ENCODE data around the gene FLRT1.
"Not testable (repeated sequence)": the region's sequence is repeated elsewhere in the genome, so short reads cannot be mapped to it uniquely, and the experiment has no call there.

The FLRT1 gene

GRCh38 chr11:64026575-64027205 lies 9.0 kb upstream of the FLRT1 start:
- no peak for DNase-seq

GRCh38 chr11:64027651-64028397 lies 7.9 kb upstream of the FLRT1 start:
- DNase-seq = no peak

DNA sequence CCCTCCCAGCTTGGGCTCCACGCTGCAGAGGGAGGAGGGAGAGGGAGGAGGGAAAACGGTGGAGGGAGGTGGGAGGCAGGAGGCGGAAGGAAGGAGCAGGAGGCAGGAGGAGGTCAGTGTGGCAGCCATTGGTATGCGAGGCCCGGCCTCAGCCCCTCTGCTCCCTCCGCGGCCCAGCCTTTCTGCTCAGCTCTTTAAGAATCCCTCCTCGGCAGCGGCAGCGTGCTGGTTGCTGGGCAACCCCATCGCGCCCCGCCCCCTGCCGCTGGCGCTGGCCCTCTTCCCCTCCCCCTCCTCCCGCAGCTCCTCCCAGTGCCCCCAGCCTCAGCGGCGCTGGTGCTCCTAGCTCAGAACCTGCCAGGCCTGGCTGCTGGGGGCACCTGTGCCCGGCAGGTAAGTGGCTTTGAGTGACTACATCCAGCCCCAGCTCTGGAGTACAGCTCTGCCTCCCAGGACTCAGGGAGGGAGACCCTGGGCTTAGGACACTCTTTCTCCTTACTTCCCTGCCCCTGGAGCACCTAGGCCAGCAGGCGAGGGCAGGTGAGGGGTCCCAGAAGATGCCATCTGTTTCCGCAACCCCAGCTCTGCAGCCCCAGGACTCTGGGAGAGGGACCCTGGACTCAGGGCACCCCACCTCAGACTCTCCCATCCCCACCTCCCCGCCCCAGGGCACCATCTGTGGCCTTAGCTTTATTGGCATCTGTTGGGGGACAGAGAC lies 7.2 kb upstream of the FLRT1 start:
- peak; percentile 65 for DNase-seq

GRCh38 chr11:64029773-64030172 lies 6.0 kb upstream of the FLRT1 start:
- DNase-seq = no peak

- no peak for DNase-seq
Observed at GRCh38 chr11:64031001-64031400, 4.7 kb upstream of the FLRT1 start.

DNA sequence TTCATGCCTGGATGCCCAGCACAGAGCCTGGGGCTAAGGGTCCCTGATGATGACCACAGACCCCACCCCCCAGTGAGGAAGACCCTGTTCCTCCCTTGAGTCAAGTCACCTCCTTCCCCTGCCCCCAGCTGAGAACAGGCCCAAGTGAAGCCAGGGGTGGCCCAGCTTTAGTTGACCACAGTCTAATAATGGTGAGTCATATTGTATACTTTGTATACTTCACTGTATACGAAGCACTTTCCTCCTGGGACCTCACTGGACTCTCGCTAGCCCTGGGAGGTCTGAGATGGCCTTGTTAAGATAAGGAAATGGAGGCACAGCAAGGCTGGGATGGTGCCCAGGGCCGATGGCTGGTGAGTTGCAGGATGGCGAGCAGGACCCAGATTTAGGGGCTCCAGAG lies 3.7 kb upstream of the FLRT1 start:
- no peak for DNase-seq

GRCh38 chr11:64034411-64034811 lies 1.3 kb upstream of the FLRT1 start:
- no peak for DNase-seq

DNA sequence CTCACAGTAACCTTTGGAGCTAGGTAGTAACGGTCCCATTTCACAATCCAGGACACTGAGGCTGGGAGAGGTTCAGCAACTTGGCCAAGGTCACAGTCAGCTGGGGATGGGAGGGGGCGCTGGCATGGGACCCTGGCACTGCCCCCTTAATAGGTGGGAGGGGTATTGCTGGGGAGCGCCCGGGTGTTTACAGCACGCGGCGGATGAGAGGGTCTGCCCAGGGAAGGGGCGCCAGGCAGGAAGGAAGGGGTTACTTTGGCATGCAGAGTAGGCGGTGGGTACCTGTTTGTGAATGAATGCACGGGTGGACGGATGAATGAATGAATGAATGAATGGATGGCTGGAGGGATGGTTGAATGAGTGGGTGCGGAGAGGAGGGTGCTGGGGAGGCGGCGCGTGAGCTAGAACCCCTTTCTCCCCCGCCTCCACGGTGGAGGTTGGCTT lies 628 bp upstream of the FLRT1 start:
- no peak for DNase-seq

DNA sequence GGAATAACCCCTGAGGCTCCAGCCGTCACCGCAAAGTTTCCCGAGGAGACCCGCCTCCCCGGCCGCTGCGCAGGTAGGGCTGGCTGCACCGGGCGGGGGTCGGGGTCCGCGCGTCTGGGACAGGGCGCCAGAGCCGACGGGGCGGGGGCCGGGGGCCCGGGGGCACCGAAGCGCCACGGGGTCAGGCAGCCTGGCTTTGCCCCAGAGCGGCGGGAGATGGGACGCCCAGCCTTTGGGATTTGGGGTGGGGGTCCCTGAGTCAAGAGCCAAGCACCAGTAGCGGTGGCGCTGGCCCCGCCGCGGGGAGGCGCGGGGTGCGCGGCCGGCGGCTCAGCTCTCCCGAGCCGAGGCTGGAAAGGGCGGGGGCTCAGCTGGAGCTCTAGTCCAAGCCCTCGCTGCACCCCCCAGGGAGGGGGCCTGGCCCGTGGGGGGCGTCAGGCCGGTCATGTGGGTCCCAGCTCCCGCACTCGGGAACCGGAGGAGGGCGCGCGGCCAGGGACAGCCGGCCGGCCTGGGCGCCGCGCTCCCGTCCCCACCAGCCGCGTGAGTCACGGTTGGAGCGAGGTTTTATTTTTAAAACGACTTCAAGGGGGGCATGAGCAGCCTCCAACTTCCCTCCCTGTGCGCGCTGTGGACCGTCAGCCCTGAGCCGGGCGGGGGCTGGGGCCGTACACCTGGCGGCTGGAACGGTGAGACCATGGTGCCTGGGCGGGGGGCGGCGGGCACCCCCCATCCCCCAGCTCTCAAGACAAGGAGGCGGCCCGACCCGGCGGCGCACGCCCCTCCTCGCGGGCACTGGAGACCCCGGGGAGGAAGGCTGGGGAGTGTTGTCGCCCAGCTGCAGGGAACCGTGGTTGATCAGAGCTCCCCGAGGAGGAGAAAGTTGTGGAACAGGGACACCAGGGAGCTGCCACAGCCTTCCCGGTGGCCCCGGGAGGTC lies 626 bp downstream of the FLRT1 start:
- DNase-seq = no peak

- no peak for DNase-seq
Observed at GRCh38 chr11:64037027-64037634, 1.4 kb downstream of the FLRT1 start.

DNA sequence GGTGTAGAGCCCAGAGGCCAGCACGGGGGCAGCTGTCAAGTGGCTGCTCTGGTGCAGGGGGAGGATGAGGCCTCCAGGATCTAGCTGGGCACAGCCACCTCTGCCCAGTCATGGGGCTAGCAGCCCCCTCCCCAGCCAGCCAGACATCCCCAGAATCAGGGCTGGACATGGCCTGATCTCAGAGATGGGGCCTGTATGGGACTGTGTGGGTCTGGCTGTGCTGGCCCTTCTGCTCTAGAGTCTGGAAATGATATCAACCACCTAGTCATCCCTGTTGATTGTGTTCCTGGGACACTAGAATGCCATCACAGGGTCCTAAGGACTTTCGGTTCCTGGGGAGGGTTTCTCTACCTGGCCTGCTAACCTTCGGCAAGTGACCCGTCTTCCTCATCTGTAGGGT lies 2.8 kb downstream of the FLRT1 start:
- DNase-seq = no peak

- no peak for DNase-seq
Observed at GRCh38 chr11:64039012-64039665, 3.4 kb downstream of the FLRT1 start.

DNA sequence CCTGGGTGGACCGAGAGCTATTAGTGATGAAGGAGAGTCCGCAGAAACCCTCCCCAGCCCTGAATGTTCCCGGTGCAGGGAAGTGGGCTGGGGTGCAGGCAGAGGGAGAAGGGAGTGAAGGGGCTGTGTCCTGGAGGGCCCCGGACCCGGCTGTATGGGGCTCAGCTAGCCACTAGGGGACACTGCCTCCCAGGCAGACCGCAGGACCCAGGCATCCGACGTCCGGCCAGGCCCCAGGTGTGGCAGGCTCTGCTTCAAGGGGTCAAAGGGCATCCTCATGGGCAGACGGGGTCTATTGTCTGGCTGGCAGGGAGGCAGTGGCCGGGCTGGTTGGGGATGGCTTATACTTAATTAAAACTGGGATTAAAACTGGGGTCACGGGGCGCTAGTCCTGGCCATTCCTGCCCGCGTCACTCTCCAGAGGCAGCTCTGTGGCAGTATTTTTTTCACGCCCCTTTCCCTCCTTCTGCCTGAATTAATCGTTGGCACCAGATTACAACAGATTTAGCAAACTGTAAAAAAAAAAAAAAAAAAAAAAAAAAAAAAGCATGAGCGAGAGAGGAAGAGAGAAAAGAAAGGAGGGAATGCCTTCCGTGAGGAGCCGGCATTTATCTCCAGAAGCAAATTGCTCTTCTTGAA lies 5.1 kb downstream of the FLRT1 start:
- no peak for DNase-seq

DNA sequence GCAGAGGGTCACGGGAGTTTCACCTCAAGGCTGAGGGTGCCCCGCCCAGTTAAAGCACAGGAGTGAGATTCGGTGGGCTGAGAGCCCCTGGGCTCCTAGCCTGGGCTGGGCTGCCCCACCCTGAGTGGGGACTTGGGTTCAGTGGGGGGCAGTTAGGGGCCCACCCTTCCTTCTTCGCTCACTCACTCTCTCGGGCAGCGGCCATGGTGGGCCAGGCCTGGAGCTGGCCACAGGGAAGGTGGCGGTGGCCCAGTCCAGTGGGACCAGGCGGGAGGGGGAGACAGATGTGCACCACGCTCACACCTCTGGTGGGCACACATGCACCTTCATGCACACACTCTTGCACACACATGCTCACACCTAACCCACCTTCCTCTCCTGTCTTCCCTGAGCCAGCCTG lies 6.1 kb downstream of the FLRT1 start:
- no peak for DNase-seq

- no peak for DNase-seq
Observed at GRCh38 chr11:64042301-64042700, 6.6 kb downstream of the FLRT1 start.

GRCh38 chr11:64043545-64043944 lies 7.8 kb downstream of the FLRT1 start:
- DNase-seq = no peak

- no peak for DNase-seq
Observed at GRCh38 chr11:64044730-64045393, 9.1 kb downstream of the FLRT1 start.

DNA sequence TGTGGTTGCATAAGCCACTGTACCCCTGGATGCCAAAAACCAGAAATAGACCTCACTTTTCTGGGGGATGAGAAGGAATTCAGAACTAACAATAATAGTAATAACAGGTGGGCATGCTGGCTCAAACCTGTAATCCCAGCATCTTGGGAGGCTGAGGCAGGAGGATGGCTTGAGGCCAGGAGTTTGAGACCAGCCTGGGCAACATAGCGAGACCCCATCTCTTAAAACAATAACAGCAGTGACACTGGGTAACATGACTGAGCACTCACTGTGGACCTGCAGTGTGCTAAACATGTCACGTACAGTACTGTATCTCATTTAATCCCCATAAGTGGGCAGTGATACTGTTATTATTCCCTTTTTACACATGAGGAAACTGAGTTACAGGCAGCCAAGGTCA lies 10.0 kb downstream of the FLRT1 start:
- no peak for DNase-seq

DNA sequence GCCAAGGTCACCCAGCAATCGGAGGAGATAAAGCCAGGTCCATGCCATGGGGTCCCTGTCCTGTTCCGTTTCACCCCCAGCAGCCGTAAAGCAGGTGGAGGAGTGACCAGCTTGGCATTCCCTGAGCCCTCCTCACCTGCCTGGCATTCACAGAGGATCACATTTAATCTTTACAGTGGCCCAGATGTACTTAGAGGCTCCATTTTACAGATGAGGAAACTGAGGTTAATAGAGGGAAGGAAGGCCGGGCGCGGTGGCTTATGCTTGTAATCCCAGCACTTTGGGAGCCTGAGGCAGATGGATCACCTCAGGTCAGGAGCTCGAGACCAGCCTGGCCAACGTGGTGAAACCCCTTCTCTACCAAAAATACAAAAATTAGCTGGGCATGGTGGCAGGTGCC lies 11.6 kb downstream of the FLRT1 start:
- DNase-seq = not testable (repeated sequence)

DNA sequence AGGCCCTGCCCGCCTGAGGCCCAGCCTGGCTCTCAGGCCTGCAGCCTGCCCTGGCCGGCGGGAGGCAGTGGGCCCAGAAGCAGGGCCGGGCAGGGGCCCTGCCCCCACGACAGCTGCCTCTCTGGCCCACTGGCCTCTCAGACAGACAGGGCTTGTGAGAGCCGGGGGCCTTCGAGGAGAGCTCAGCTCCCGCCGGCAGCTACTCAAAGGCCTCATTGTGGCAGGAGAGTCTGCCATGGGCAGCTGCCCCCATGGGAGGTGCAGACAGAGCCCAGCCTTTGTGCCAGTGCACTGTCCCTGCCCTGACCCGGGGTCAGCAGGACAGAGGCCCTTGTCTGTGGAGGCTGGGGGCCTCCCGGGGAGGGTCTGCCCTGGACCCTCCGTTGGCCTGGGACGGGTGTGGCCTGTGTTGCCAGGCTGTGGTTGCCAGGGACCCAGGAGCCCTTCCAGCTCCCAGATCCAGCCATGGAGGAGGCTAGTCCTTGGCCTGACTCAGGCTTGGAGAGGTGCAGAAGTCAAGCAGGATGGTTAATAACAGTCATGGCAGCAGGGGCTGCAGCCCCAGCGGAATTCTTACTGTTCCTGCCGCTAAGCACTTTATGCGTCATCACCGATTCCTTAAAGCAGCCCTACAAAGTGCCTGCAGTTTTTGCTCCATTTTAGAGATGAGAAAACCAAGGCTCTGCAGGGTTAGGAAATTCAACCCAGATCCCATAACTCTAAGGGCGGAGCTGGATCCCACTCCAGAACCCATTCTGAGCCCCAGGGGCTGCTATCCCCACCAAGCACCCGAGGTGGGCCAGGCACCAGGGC lies 12.5 kb downstream of the FLRT1 start:
- no peak for DNase-seq
